HCT116 (cell line): Measurements from ENCODE around the gene ROS1. TPM values are rescaled to one million over a fixed set of nuclear protein-coding genes. Genes with fewer than 3 reads are reported as not detected.

Experiments
- ATAC-seq: fragments of 200-7000 bp; cut with Tn5 transposase; 2 replicates; pipeline ENCODE4 v1.9.1; 2020; ENCODE audit warnings: mild to moderate bottlenecking, moderate library complexity
- BruUV-seq: library from RNA; stranded (reverse); fragments of 400-500 nt; replicated peaks from 2 replicates; lab custom pipeline; 2021; lab: Mats Ljungman, UMichigan
- CTCF ChIA-PET: fragments of 300-600 bp; sonication (Branson Sonifier 250); formaldehyde crosslinking; loops from one replicate; lab custom pipeline; 2021; ENCODE audit warnings: antibody characterized with exemption; lab: Charles Lee
- POLR2A ChIA-PET: fragments of 300-600, 350-600 bp; sonication (Branson Sonifier 250); formaldehyde crosslinking; loops from one replicate; lab custom pipeline; 2021; ENCODE audit warnings: antibody characterized with exemption; lab: Charles Lee
- RAD21 ChIA-PET, 2 experiments: fragments of 300-600 bp; sonication (Branson Sonifier 250); formaldehyde crosslinking; loops; one replicate each; lab custom pipeline; 2023; ENCODE audit warnings: low total read pairs in 2 of 2; ENCODE audit not compliant: uncharacterized antibody in 2 of 2, unreplicated experiment in 2 of 2, low non-redundant PET in 1 of 2; lab: Charles Lee
- DNase-seq: peaks from one replicate; pipeline ENCODE4 v3.0.0-alpha.2; 2010; ENCODE audit warnings: low read depth, low spot score
- H2AFZ ChIP-seq: fragments of 200-600 bp; shearing (Covaris generic), sonication (generic); 2 replicates; pipeline ENCODE4 v1.6.1; 2017; ENCODE audit warnings: low read depth, mixed run types, mixed read lengths, antibody characterized with exemption, low read length; ENCODE audit not compliant: poor library complexity, severe bottlenecking
- H3K27ac ChIP-seq: 2 replicates; pipeline ENCODE4 v1.5.1; 2012; ENCODE audit warnings: low read depth, low read length
- H3K27me3 ChIP-seq: fragments of 200-600 bp; sonication (generic); 2 replicates; pipeline ENCODE4 v1.6.1; 2016; ENCODE audit warnings: mixed run types, low read length, mixed read lengths; ENCODE audit not compliant: insufficient read depth
- H3K36me3 ChIP-seq, 2 experiments: fragments of 200-500 bp in 1 of 2; fragments of 200-600 bp in 1 of 2; sonication (Bioruptor generic) in 1 of 2; sonication (generic) in 1 of 2; 2 replicates each; pipeline versions ENCODE4 v1.5.1 to v1.6.1; 2014 to 2016; ENCODE audit warnings: low read length in 2 of 2, inconsistent platforms in 1 of 2, mixed read lengths in 1 of 2, mixed run types in 1 of 2; ENCODE audit not compliant: insufficient read depth in 2 of 2, control insufficient read depth in 1 of 2
- H3K4me1 ChIP-seq, 2 experiments: fragments of 200-600 bp in 1 of 2; sonication (generic) in 1 of 2; 2 replicates each; pipeline versions ENCODE4 v1.5.1 to v1.6.1; 2012 to 2017; ENCODE audit warnings: low read length in 2 of 2, inconsistent platforms in 1 of 2, mild to moderate bottlenecking in 1 of 2, mixed read lengths in 1 of 2, mixed run types in 1 of 2, moderate library complexity in 1 of 2; ENCODE audit not compliant: insufficient read depth in 2 of 2, control insufficient read depth in 1 of 2
- H3K4me2 ChIP-seq: fragments of 200-600 bp; sonication (generic); 2 replicates; pipeline ENCODE4 v1.6.1; 2017; ENCODE audit warnings: mixed run types, low read length, mixed read lengths
- H3K4me3 ChIP-seq, 2 experiments: fragments of 200-600 bp in 1 of 2; sonication (generic) in 1 of 2; replicated peaks in 1 of 2; 2 replicates each; pipeline ENCODE4 v1.5.1; 2011 to 2016; ENCODE audit warnings: low read length in 2 of 2, control low read depth in 1 of 2, low read depth in 1 of 2, mild to moderate bottlenecking in 1 of 2, mixed read lengths in 1 of 2, mixed run types in 1 of 2
- H3K79me2 ChIP-seq: fragments of 200-600 bp; sonication (generic); 2 replicates; pipeline ENCODE4 v1.6.1; 2017; ENCODE audit warnings: mild to moderate bottlenecking, mixed run types, low read length, moderate library complexity, mixed read lengths; ENCODE audit not compliant: insufficient read depth
- H3K9ac ChIP-seq: fragments of 200-600 bp; sonication (generic); 2 replicates; pipeline ENCODE4 v1.6.1; 2016; ENCODE audit warnings: low read length, mixed read lengths
- H3K9me2 ChIP-seq: fragments of 200-600 bp; sonication (generic), shearing (Covaris generic); 2 replicates; pipeline ENCODE4 v1.6.1; 2017; ENCODE audit warnings: mixed run types, mild to moderate bottlenecking, moderate library complexity; ENCODE audit not compliant: insufficient read depth
- H3K9me3 ChIP-seq, 2 experiments: fragments of 200-500 bp in 1 of 2; fragments of 200-600 bp in 1 of 2; sonication (Bioruptor generic) in 1 of 2; sonication (generic) in 1 of 2; 2 replicates each; pipeline ENCODE4 v1.6.1; 2014 to 2017; ENCODE audit warnings: low read length in 2 of 2, mixed read lengths in 2 of 2, inconsistent platforms in 1 of 2, low read depth in 1 of 2, mild to moderate bottlenecking in 1 of 2, mixed run types in 1 of 2, moderate library complexity in 1 of 2; ENCODE audit not compliant: control insufficient read depth in 1 of 2, insufficient read depth in 1 of 2
- H4K20me1 ChIP-seq: fragments of 200-600 bp; sonication (generic), shearing (Covaris generic); 2 replicates; pipeline ENCODE4 v1.6.1; 2017; ENCODE audit warnings: mixed run types, mild to moderate bottlenecking, moderate library complexity; ENCODE audit not compliant: insufficient read depth
- CTCF ChIP-seq, 3 experiments: fragments of 200-600 bp in 1 of 3; sonication (generic) in 1 of 3; IDR thresholded peaks in 2 of 3; conservative IDR thresholded peaks in 1 of 3; 2 replicates each; pipeline ENCODE4 v1.5.1; 2012 to 2017; ENCODE audit warnings: low read depth in 2 of 3, low read length in 2 of 3, antibody characterized with exemption in 1 of 3, borderline replicate concordance in 1 of 3, control low read depth in 1 of 3, mild to moderate bottlenecking in 1 of 3, mixed read lengths in 1 of 3, mixed run types in 1 of 3, moderate library complexity in 1 of 3; ENCODE audit not compliant: insufficient read depth in 1 of 3
- ELF1 ChIP-seq: IDR thresholded peaks from 2 replicates; pipeline ENCODE4 v1.6.1; 2012; ENCODE audit warnings: low read depth, borderline replicate concordance
- EZH2phosphoT487 ChIP-seq: fragments of 200-600 bp; IDR thresholded peaks from 2 replicates; pipeline ENCODE4 v1.6.1; 2018; ENCODE audit warnings: antibody characterized with exemption, borderline replicate concordance
- FOSL1 ChIP-seq: IDR thresholded peaks from 2 replicates; pipeline ENCODE4 v1.6.1; 2012; ENCODE audit warnings: low read depth
- JUND ChIP-seq: IDR thresholded peaks from 2 replicates; pipeline ENCODE4 v1.6.1; 2012
- RAD21 ChIP-seq: IDR thresholded peaks from 2 replicates; pipeline ENCODE4 v1.6.1; 2012; ENCODE audit warnings: low read depth, mild to moderate bottlenecking
- SIN3A ChIP-seq: IDR thresholded peaks from 2 replicates; pipeline ENCODE4 v1.6.1; 2012; ENCODE audit warnings: low read depth
- SP1 ChIP-seq: IDR thresholded peaks from 2 replicates; pipeline ENCODE4 v1.6.1; 2012; ENCODE audit warnings: low read depth
- ZNF274 ChIP-seq: fragments of 200-500 bp; sonication (Bioruptor generic); IDR thresholded peaks from 2 replicates; pipeline ENCODE4 v1.6.1; 2014; ENCODE audit warnings: mild to moderate bottlenecking, low read depth, low read length, inconsistent platforms
- intact Hi-C: fragments of 100-400 bp; cut with micrococcal nuclease; formaldehyde crosslinking; loops from 2 replicates; pipeline ENCODE4 v1.10.0; 2022
- total RNA-seq: library from RNA; stranded (reverse); gene quantifications from one replicate; pipeline ENCODE4 v1.2.1, GENCODE V29; 2021; ENCODE audit not compliant: unreplicated experiment
- TF ChIP-seq, protein P1 (sequence below): IDR thresholded peaks from 2 replicates; pipeline ENCODE4 v1.6.1; 2012

Gene ROS1
- total RNA-seq, 1 experiment from 2014 or later, result not detected

DNA sequence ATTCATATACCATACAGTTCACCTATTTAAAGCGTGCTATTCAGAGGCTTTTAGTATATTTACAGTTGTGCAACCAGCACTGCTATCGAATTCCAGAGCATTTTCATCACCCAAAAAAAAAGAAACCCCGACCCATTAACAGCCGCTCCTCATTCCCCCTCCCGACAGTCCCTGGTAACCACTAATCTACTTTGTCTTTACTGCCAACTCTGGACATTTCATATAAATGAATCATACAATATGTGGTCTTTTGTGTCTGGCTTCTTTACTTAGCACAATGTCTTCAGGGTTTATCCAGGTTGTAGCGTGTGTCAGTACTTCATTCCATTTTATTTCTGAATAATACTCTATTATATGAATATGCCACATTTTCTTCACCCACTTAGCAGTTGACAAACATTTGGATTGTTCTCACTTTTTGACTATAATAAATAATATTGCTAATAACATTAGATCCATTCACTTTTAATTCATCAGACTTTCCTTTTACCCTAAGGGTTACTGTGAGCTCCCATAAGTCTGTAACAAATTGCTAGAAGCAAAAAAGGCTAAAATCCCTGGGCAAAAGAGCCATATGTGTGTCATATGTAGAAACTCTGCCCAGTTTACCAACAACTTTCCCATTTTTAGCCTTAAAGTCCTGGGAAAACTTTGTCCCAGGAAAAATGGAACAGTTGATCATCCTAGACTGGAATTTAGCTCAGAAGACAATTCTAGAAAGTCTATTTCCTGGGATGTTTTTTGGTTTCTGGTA lies 23.2 kb upstream of the ROS1 start:
- H3K27ac ChIP-seq, result no peak overlapping the region

DNA sequence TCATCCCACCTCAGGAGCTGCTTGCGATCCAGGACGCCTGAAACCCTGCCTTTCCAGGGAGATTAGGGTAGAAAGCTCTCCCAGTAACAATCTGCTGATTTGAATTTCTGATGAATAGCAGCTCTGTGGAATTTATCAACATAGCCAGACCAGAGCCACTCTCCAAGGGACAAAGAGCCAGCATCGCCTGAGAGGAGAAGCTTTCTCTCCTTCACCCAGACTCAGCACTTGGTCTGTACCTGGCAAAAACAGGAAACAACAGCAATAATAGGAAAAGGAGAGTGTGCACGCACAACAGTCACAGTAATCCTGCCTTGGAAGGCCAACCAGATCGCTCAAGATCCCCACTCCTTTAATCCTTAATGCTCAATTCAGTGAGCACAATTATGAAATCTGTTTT lies 22.3 kb upstream of the ROS1 start:
- H3K9ac ChIP-seq, result no peak overlapping the region
- TF ChIP-seq EZH2phosphoT487 (no peak), RAD21 (no peak), SIN3A (no peak), CTCF (IDR thresholded peaks at IDR 0.05 in 2 of 3, conservative IDR thresholded peaks at IDR 0.05 in 1 of 3; ENCODE audit: borderline replicate concordance in 1 of 3, insufficient read depth in 1 of 3, low read depth in 2 of 3, low read length in 2 of 3) (no peak), ELF1 (no peak)
- TF ChIP-seq, protein P1, sequence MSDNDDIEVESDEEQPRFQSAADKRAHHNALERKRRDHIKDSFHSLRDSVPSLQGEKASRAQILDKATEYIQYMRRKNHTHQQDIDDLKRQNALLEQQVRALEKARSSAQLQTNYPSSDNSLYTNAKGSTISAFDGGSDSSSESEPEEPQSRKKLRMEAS, result no peak
- peaks cover 25% of the 10 kb centered on the region; the same call in 1 of the 2 replicates for H3K27me3 ChIP-seq
- H3K4me1 ChIP-seq, result peaks cover 9 to 14% of the 10 kb centered on the region in 2 experiments
- DNase-seq (no peak), ATAC-seq (no peak)
- BruUV-seq, result no TSS peak
- H3K4me2 ChIP-seq, result no peak overlapping the region
- ChIA-PET RAD21 (no interaction called here), CTCF (no interaction called here), POLR2A (no interaction called here)
- no peaks in the 10 kb centered on the region for H3K79me2 ChIP-seq
- no peaks in the 10 kb centered on the region for H3K9me2 ChIP-seq
- no peaks in the 10 kb centered on the region for H3K9me3 ChIP-seq
- intact Hi-C loops, result loop anchor here (2.0 to 5.0 kb wide), 2 partner anchors 101 to 229 kb away; partner anchors contain the start of gene NUS1
- H3K27ac ChIP-seq, result no peak overlapping the region
- H3K36me3 ChIP-seq, result no peaks in the 10 kb centered on the region
- no peak overlapping the region for H3K4me3 ChIP-seq
- no peak overlapping the region for H2AFZ ChIP-seq
- H4K20me1 ChIP-seq, result no peaks in the 10 kb centered on the region

More for the DNA sequence above, 23.2 kb upstream of the ROS1 start:
- no peaks in the 10 kb centered on the region for H3K36me3 ChIP-seq
- no peaks in the 10 kb centered on the region for H3K9me2 ChIP-seq
- peaks cover 25% of the 10 kb centered on the region; the same call in 1 of the 2 replicates for H3K27me3 ChIP-seq
- ChIA-PET CTCF (interaction anchor here (1.2 to 2.4 kb wide), 9 partner anchors 11 to 381 kb away, joined by 3 to 41 read pairs (median 6); partner anchors contain the start of gene GOPC), RAD21 (interaction anchor here (0.6 to 1.6 kb wide), 3 partner anchors 103 to 818 kb away, joined by 3 to 5 read pairs (median 3); partner anchors contain the start of gene GOPC (in 1 of the 2)), POLR2A (no interaction called here)
- no peak for TF ChIP-seq ZNF274
- TF ChIP-seq SP1, result 0 out of 2 replicates have a peak, but pooled peaks have one; percentile 19
- TF ChIP-seq JUND, result peak; percentile 15; the same call in 1 of the 2 replicates
- TF ChIP-seq FOSL1, result peak; percentile 33; the same call in 1 of the 2 replicates
- H3K4me2 ChIP-seq, result peak overlapping the region; percentile 75
- peak overlapping the region in 1 of 2 experiments; percentile 49; a peak in 1 of 4 replicates for H3K4me3 ChIP-seq
- H3K9ac ChIP-seq, result no peak overlapping the region
- no peaks in the 10 kb centered on the region for H3K79me2 ChIP-seq
- no peaks in the 10 kb centered on the region for H4K20me1 ChIP-seq
- H2AFZ ChIP-seq, result peak overlapping the region; percentile 91
- intact Hi-C loops, result loop anchor here (2.0 to 5.0 kb wide), 2 partner anchors 102 to 228 kb away; partner anchors contain the start of gene NUS1
- DNase-seq, result no peak
- no TSS peak for BruUV-seq
- ATAC-seq, result peak; percentile 72
- no peaks in the 10 kb centered on the region for H3K9me3 ChIP-seq
- peaks cover 9 to 14% of the 10 kb centered on the region in 2 experiments for H3K4me1 ChIP-seq
